Cardiac septum (tissue), 1 donor: Measurements from ENCODE around the gene LLPH. TPM values are rescaled to one million over a fixed set of nuclear protein-coding genes. Genes with fewer than 3 reads are reported as not detected.

Experiments used
- total RNA-seq: library from RNA; stranded (reverse); fragmentation: NEBNext Ultra II Directional; extraction: Animal tissue kit (Norgen Biotek cat#: 25700); gene quantifications from one replicate; pipeline ENCODE4 v1.2.1, GENCODE V29; 2021
- donor health status: DM: no; HTN: no; CAD: no.

The LLPH gene
- total RNA-seq, 1 donor from 2014 or later, result 25.4 TPM

Other genes with a start within 250 kb of the LLPH start
- 79.5 TPM for gene TMBIM4, start 39.2 kb upstream of the LLPH start, total RNA-seq
- 3.2 TPM for gene IRAK3, start 58.5 kb upstream of the LLPH start, total RNA-seq
- 1.6 TPM for gene HELB, start 171.7 kb upstream of the LLPH start, total RNA-seq